ENCODE data around the gene KRT6B.
"Not testable (repeated sequence)": the region's sequence is repeated elsewhere in the genome, so short reads cannot be mapped to it uniquely, and the experiment has no call there.

KRT6B gene

GRCh38 chr12:52474212-52474611, 22.3 kb upstream of the KRT6B start:
- DNase-seq (ENCODE audit: insufficient read length, low spot score), result no peak
- no peak for FAIRE-seq

- no peak for DNase-seq (ENCODE audit: insufficient read length, low spot score)
- FAIRE-seq, result no peak
Measured at GRCh38 chr12:52473768-52474167, 21.8 kb upstream of the KRT6B start, which contains the start of gene KRT6C. TSS of gene KRT6C (minus strand) at chr12:52473805. CDS start at chr12:52473737, 68 bp downstream.

- FAIRE-seq, result no peak
- no peak for DNase-seq (ENCODE audit: insufficient read length, low spot score)
Measured at GRCh38 chr12:52469853-52470252, 17.9 kb upstream of the KRT6B start.

DNA sequence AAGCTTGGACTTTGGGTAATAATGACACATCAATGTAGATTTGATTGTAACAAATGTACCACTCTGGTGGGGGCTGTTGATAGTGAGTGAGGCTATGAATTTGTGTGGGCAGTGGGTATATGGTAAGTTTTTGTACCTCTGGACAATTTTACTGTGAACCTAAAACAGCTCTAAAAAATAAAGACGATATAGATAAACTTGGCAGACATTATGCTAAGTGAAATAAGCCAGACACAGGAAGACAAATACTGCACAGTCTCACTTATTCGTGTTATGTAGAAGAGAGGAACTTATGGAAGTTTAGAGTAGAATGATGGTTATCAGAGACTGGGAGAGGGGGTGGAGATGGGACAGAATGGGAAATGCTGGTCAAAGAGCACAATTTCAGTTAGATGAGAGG, 13.0 kb upstream of the KRT6B start:
- no peak for FAIRE-seq
- DNase-seq (ENCODE audit: insufficient read length, low spot score), result no peak

DNA sequence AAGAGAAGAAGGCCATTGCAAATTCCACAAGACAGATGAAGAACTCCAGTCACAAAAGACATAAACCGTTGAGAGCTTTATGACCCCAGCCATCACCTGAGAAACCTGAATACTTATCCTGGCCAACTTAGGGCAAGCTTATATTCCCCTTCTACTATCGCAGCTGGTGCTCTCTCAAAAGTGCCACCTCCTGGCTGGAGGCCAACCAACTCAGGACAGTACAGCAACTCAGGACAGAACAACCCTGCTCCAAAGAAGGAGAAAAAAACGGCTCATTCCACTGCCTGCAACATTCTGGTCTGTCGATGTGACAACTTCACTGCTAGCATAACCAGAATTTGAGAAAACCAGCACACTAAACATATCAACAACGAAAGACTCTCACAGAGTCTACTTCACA, 9.7 kb upstream of the KRT6B start:
- DNase-seq (ENCODE audit: insufficient read length, low spot score) (no peak), FAIRE-seq (no peak)

GRCh38 chr12:52458861-52459260, 6.9 kb upstream of the KRT6B start:
- no peak for FAIRE-seq

DNA sequence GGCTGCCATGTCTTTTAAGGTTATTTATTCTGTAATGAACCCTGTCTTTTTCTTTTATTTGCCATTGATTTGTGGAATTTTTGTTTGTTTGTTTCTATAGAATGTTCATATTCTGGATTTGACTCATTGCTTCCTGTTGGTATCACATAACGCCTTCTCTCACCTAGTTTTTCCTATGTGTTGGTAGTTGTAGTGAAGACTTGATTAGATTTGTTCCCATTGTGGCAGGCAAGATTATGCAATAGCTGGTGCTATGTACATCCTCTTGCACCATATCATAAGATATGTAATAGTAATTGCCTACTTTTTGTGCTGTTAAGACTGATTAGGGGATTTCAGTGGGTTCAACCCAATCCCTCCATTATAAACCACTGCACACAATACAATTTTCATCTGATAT, 3.9 kb upstream of the KRT6B start:
- FAIRE-seq (no peak), DNase-seq (ENCODE audit: insufficient read length, low spot score) (no peak)

More at GRCh38 chr12:52458861-52459260, 6.9 kb upstream of the KRT6B start:
- no peak for DNase-seq (ENCODE audit: insufficient read length, low spot score)

- DNase-seq (ENCODE audit: insufficient read length, low spot score) (no peak), FAIRE-seq (no peak)
Measured at GRCh38 chr12:52454411-52455201, 2.7 kb upstream of the KRT6B start.

DNA sequence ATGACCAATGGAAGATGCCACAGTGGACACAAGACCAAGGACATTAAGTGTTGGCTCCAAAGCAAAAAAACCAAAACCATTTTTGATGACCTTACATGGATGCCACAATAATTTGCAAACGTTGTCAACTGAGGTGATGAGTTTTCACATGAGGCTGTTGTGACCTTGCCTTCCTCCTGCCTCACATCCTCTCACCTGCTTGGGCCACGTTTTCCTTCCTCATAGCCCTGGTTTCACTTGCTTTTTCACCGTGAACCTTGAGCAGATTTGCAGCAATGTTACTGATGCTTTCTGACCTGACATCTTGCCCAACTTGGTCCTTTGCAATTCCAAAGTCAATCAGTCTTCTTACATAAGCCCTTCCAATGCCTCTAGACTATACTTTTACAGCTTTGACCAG, 3.7 kb downstream of the KRT6B start:
- FAIRE-seq, result no peak
- DNase-seq (ENCODE audit: insufficient read length, low spot score), result no peak

DNA sequence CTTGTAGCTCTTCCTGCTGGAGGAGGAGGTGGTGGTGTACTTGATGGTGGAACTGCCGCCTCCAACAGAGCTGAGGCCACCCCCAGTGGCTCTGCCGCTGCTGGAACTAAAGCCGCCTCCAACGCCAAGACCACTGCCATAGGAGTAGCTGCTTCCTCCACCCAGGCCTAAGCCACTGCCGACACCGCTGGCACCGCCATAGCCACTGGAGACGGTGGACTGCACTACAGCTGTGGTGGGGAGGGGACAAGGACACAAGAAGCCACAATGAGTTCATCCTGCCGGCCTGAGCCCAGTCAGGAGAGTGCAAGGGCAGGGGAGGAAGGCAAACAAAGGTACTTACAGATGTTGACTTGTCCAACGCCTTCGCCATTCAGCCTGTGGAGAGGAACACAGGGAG, 4.8 kb downstream of the KRT6B start:
- not testable (repeated sequence) for DNase-seq (ENCODE audit: insufficient read length, low spot score); FAIRE-seq

DNA sequence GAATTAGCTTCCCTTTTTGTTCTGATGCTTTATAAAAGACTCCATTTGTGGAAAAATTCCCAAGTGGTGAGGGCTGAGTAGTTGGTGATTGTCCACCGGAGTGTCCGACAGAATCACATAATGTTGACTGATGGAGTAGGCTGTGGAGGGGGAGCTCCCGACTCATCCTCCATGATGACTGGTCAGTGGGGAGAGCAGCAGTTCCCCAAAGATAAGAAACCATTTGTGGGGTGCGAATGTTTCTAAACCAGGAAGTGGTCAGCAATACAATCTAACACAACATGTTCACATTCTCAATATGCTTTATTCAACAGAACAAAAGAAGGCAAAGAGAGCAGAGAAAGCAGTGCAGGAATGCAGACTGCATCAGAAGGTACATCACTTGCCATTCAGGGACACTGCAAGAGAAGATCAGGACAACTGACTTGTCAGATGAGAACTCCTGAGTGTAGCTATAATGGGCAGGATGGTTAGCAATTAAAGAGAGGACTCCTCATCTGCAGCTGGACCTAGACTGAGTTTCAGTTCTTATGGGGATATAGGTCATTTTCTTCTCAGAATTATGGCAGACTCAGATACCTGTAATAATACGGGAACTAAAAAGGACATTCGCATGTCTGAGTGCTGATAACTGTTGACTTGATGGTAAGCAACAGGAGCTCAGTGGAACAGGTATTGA, 5.4 kb downstream of the KRT6B start:
- DNase-seq (ENCODE audit: insufficient read length, low spot score) (no peak), FAIRE-seq (no peak)

DNA sequence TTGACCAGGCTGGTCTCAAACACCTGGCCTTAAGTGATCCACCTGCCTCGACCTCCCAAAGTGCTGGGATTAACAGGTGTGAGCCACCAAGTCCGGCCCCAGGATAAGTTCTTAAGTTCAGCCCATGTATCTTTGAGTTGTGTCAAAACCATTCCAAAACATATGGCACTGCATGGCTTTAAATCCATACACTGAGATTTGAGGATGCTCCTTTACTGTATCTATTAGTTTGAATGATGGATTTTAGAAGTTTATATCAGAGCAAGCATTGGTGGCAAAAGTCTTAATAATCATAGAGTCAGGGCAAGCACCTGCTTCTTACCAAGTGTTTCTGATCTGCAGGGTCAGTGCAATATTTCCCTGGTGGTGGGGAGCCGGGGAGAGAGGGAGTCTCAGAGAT, 6.1 kb downstream of the KRT6B start:
- DNase-seq (ENCODE audit: insufficient read length, low spot score), result no peak
- FAIRE-seq, result no peak

GRCh38 chr12:52444647-52445595, 7.0 kb downstream of the KRT6B start:
- FAIRE-seq (no peak), DNase-seq (ENCODE audit: insufficient read length, low spot score) (no peak)

- no peak for DNase-seq (ENCODE audit: insufficient read length, low spot score)
- FAIRE-seq, result no peak
Measured at GRCh38 chr12:52443966-52444365, 8.0 kb downstream of the KRT6B start.

DNA sequence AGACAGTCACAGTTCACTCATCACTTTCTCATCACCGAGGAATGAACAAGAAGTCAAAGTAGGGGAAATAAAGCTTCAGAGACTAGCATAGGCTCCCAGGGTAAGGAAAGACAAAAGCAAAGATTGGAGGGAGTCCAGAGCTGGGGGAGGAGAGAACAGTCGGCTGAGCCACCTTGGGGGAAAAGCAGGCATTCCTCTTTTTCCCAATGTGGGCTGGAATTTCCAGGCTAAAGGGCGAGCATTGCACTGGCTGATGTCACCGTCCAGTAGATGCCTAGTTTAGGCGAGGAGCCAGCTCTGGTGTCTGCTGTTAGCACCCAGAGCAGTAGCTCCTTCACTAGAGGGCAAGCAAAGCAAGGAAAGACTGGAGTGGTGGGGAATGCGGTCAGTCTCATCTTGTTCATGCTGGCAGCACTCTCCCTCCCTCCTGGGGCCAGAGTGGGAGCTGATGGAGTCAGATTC, 9.3 kb downstream of the KRT6B start:
- FAIRE-seq (peak; percentile 90), DNase-seq (ENCODE audit: insufficient read length, low spot score) (peak; percentile 84)

DNA sequence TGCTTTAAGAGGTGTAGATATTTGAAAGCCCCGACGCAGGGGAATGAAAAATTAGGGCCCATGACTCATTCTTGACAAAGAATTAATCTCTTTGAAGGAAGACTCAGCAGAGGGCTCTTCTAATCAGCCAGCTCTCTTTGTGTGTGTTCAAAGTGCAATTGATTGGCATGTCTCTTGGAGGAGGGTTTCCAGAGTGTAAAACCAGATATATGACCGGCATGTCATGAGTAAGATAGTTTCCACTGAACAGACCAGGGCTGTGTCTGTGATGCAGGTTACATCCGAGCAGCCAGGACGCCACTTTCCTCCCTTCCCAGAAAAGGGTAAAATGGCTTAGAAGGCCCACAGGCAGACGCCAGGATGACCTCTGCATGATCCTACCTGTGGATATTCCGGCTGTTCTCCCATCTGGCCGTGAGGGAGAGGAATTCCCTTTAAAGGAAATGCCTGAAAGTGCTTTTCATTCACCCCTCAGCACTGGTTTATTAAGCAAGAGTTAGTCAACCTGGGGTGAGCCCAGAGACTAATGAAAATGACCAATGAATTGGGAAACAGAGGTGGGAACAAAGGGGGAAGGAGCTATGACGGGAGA, 10.5 kb downstream of the KRT6B start:
- FAIRE-seq (peak; percentile 26), DNase-seq (ENCODE audit: insufficient read length, low spot score) (no peak)

DNA sequence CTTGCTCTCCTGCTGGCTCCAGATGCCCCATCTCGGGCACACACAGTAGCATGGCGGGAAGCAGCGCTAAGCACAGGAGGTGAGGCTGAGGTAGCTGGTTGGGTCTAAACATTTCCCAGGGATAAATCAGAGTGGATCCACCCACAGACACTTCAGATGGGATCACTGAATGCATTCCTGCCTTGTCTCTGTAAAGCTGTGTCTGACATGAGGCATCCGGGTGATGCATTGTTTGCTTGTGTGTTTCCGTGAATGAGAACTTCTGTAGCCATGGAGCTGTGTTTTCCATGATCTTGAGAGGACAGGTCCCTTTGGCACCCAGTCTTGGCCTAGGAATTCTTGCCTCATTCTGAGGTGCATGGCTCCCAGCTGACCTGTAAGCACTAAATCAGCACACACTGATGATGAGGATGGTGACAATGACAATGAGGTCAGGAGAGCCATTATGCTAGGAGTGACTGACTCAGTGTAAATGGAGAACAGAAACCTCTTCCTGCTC, 11.1 kb downstream of the KRT6B start:
- no peak for FAIRE-seq
- DNase-seq (ENCODE audit: insufficient read length, low spot score), result no peak

DNA sequence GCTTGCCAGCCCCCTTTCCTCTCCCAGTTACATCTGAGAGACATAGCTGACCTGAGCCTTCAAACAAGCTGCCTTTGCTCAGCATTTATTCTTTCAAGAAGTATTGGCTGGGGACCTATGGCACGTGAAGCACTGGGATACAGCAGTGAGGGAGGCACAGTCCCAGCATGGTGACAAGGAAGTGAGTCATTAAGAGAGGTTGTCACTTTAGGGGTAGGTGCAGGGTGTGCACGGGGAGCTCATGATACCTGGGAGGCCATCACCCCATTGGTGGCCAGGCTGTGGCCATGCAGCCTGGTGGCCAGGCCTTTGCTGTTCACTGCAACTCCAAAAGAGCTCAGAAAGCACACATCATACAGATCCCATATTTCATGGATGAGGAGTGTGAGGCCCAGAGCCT, 12.1 kb downstream of the KRT6B start:
- DNase-seq (ENCODE audit: insufficient read length, low spot score) (no peak), FAIRE-seq (no peak)

- FAIRE-seq (no peak), DNase-seq (ENCODE audit: insufficient read length, low spot score) (no peak)
Measured at GRCh38 chr12:52439420-52439819, 12.5 kb downstream of the KRT6B start.

Measured in HTR-8/SVneo (cell line).